C1 segment of cervical spinal cord (tissue), 14 donors: ENCODE results near the gene MELTF.

Experiments used
- DNase-seq, 14 donors: peaks; one replicate each; lab custom pipeline; 2025; lab: John Stamatoyannopoulos, UW

Gene MELTF

DNA sequence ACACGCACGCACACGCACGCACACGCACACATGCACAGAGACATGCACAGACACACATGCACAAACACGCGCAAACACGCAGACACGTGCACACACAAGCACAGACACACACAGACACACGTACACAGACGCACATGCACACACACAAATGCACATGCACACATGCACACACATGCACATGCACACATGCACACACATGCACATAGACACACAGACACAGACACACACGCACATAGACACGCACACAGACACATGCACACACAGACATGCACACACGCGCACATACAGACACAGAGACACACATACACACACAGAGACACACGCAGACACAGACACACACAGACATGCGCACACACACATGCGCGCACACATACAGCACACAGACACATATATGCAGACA lies 34.6 kb downstream of the MELTF start:
- DNase-seq: no peak

DNA sequence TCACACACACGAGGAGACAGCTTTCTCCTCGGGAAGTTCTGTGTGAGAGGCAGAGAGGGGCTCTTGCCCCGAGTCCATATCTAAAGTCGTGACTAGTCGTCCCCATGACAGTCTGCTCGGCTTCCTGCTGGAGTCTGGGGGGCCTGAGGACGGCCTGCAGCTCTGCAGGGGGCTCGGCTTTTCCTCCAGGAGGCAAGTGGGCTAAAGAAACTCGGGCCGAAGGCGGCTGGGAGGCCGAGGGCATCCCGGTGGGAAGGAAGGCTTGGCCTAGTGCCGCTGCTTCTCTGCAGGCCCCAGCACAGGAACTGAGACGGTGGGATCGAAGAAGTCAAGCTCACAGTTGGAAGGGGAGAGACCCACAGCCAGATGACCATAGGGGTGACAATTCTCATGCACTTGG lies 35.6 kb downstream of the MELTF start:
- DNase-seq: no peak

DNA sequence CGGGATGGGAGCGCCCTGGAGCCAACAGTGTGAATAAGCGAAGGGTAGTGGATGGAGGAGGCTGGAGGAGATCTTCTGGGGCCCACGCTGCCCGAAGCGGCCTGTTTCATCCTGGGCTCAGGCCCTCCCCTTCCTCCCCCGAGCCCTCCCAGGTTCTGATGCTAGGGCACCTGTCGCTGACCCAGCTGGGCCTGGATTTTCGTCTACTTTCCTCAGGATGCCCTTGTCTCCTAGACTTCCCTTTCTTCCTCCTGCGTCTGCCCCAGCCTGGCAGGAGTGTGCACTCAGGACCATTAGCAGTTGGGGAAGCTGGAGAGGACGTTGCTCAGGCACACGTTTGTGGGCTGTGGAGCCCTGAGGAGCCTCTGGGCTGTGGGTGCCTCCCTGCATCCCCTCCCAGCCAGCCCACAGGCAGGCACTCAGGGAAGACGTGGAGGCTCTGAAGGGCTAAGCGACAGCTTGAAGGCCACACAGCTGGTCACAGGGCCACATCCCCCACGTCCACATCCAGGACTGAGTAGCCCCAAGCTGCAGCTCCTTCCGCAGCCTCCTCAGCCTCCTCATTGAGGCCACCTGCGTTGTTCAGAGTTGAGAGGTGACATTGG lies 37.1 kb downstream of the MELTF start:
- no peak for DNase-seq

DNA sequence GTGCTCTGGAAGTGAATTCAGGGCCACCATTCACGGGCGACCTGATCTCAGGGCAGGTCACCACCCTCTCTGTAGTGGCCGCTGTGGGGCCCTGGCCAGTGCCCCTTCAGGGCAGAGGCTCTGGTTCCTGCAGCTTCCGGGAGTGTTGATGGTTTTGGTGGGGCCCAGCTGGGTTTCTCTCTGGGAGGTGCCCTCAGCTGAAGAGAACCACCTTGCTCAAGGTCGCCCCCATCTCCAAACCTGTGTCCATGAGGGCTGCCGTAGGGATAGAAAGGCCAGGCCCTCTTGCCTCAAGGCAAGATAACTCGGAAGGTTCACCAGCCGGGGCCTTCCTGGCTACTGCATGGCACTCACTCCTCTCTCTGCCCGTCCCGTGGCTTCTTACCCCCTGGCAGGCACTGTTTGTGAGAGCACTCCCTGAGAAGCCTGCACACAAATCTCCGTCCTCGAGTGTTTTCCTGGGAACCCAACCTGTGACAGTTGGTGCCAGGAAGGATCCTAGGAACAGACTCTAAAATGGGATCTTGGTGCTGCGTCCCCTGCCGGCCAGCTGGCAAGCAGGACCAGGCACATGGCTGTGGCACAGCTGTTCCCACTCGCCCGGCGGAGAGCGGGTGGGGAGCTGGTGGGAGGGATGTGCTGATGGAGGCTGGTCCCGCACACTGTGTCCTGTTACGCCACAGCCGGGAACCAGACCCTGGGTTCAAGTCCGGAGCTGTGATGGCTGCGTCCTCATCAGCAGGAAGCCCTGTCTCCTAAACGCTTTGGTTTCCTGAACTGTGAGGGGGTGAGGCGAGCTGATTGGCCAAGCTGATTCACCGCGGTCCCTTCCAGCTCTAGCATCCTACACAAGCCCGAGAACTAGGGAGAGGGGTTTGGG lies 37.8 kb downstream of the MELTF start:
- peak in 1 of 14 donors; percentile 39 for DNase-seq

DNA sequence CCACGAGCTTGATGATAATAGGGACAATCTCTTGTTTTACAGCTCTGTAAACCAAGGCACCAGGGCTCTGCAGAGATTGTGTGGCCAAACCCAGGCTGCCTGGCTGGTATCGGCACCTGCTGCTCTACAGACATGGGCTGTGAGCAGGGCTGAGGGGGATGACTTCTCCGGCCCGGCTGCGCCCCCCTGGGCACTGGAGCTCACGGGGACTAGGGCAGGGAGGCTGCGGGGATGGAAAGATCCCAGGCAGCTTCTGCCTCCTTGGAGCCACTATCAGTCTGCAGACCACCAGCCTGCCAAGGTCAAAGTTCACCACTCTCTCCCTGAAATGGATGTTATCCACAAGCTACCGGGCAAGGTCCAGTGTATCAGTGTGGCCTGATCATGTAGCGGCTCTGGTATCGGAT lies 39.0 kb downstream of the MELTF start:
- no peak for DNase-seq

DNA sequence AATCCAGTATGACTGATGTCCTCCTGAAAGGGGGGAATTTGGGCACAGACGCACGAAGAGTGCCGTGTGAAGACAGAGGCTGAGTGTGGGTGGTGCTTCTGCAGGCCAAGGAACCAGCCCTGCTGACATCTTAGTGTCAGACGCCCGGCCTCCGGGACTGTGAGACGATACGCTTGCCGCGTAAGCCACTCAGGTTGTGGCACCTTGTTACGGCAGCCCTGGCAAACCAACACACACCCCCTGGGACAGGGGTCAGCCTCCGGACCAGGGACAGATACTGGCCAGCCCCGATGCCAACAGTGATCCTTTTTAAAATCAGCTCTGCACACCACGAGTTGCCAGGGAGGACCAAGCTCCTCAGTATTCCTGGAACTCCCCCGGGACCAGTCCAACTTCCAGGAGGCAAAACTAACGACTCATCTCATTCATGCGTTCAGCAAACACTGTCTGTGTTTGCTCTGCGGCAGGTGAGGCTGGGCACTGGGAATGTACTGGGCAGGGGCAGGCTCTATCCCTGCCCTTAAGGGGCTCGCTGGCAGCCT lies 39.8 kb downstream of the MELTF start:
- no peak for DNase-seq

DNA sequence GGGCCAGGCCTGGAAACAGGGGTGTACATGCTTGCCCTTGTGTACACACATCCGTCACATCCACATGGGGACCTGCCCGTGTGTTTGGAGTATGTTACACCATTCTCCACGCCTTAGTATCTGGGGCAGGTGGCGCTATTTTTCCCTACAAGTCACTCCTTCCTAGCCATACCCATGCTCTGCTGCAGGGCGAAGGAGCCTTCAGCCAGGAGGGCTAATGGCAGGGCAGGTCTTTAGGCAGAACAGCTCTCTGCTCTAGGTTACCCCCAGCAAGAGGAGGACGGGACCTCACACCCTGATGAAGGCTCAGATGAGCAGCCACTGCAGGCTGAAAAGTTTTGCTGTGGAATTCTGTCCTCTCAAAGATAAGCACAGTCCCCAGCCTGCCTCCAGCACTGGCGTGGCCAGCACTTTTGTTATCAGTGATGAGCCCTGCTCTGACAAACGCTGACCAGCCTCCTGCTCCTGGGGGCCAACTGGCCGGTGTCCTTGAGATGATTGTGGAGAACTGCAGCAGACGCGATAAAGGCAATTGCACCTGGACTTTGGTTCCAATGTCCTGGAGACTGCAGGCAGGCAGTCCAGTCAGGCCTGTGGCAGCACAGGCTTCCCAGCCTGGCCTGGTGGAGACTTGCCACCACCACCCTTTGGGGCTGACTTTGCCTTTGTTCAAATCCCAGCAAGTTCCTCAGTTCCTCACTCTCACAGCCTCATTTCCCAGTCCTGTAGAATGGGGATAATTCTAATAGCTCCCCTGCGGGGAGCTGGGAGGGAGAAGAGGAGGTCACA lies 41.2 kb downstream of the MELTF start:
- no peak for DNase-seq

DNA sequence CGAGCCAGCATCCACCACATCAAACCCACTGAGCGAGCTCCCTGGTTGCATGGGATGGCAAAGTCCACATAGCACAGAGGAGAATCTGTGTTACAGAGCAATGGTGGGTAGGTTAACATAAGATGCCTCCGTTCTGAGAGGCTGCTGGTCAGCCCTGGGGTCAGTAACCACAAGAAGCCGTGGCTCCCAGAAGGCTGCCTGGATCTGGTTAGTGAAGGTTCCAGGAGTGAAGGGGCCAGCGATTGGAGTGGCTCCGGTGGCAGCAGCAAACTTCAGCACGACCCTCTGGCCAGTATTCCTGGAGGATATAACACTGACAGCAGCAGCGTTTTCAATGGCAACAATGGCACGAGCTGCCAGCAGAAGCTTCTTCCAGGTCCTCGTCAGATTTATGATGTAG lies 42.6 kb downstream of the MELTF start:
- DNase-seq: no peak

DNA sequence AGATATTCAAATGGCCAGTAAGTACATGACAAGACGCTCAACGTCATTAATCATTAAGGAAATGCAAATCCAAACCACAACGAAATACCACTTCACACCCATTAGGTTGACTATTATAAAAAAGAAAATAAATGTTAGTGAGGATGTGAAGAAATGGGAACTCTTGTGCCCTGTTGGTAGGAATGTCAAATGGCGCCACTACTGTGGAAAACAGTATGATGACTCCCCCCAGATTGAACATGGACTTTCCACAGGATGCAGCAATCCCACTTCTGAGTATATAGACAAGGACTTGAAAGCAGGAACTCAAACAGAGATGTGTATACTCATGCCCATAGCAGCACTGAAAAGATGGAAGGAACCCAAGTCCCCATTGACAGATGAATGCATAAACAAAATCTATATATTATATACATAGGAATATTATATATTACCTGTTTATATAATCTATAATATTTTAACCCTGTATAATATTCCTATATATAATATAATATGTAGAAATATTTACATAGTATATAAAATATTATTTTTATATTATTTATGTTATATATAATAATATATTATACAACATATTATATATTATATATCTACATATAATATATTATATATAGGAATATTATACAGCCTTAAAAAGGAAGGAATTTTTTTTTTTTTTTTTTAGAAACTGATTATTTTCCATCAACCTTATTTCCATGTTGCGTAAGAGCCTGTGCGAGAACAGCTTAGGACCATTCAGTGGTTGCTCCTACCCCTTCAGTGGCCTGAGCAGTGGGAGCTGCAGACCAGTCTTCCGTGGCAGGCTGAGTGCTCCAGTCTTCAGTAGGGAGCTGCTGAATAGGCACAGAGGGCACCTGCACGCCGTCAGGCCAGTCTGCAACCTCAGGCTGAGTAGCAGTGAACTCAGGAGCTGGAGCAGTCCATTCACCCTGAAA lies 43.4 kb downstream of the MELTF start:
- no peak for DNase-seq

DNA sequence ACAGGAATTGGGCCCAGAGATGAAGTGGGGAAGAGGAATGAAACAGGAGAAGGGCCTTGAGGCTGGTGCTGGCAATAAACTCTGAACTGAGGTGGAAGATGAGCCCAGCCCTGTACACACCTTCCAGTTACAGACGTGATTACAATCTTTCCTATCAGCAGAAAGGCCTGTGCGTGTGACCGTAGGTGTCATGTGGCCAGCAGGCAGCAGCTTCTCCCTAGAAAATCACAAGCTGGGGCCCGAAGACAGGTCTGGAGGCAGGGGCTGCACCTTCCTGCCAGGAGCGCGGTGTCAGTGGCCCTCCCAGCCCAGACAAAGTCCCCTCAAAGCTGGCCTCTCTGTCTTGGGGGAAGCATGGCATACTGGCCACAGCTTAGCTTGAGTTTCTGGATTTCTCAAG lies 44.3 kb downstream of the MELTF start:
- no peak for DNase-seq

DNA sequence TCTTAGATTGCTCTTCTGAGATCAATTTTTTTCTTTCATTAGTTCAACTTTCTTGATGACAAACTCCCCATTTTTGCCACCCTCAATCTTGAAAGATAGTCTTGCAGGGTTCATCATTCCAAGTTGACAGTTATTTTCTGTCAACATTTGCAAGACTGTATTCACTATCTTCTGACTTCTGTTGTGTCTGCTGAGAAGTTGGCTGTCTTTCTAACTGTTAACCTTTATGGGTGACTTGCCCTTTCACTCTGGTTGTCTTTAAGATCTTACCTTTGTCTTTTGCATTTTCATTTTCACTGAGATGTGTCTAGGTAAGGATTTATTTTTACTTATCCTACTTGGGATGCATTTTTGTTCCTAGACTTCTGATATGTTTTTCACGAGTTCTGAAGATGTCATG lies 46.4 kb downstream of the MELTF start:
- no peak for DNase-seq

DNA sequence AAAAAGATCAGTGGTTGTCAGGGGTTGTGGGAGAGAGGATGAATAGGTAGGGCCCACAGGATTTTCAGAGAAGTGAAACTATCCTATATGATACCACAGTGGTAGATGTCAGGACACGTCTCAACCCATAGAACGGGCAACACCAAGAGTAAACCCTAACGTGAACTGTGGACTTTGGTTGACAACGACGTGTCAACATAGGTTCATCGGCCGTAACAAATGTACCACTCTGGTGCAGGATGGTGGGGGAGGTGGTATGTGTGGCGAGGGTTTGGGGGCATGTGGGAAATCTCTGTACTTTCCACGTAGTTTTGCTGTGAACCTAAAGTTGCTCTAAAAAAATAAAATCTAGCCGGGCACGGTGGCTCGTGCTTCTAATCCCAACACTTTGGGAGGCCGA lies 48.0 kb downstream of the MELTF start:
- DNase-seq: no peak

DNA sequence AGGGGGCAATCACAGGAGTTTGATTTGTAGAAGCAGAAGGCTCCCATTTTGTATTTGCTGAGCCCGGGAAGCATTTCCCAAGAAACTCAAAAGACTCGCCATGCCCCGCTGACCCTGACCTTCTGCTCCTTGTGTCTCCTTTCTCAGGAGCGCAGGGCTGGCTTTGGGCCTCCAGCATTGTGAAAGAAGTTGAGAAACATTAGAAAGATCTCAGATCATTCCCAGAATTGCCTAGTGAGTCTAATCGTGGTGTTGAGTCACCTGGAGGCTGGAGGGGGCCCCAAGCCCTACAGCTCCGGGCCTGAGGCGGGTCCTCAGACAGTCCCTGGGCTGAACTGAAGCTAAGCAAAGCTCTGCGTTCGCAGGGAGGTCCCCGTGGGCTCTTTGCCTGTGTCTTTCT lies 50.1 kb downstream of the MELTF start:
- DNase-seq: peak in 1 of 14 donors; percentile 44

DNA sequence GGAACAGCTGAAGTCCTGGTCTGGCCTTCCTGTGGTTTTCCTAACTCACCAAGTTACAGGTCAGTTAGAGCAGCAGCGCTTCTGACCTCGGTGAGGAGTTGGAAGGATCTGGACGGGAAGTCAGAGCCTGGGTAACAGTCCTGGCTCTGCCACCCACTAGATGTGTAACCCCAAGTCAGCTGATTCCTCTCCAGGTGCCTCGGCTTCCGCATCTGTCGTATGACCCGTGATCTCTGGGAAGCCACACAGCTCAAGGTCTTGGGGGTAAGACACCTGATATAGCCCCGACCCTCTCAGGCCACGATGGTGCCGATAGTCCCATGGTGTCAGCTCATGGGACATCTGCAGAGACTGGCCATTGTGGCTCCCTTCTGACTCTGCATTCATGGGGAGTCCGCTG lies 52.7 kb downstream of the MELTF start:
- DNase-seq: no peak

DNA sequence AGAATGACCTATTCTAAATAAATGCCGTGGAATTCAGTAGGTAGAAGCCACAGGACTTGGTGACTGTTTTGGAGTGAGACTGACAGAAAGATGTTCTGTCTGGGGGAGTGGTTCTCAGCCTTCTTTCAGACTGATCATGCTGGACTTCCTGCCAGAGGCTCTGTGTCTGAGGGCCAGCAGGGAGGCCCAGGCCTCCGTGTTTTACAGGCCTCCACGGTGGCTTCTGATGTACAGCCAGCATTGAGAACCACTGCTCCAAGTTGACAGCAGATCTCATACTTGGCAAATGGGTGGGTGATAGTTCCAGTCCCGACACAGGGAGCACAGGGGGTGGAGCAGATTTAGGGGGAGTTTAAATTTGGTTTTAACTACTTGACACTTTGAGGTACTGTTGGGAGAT lies 54.3 kb downstream of the MELTF start:
- DNase-seq: no peak

DNA sequence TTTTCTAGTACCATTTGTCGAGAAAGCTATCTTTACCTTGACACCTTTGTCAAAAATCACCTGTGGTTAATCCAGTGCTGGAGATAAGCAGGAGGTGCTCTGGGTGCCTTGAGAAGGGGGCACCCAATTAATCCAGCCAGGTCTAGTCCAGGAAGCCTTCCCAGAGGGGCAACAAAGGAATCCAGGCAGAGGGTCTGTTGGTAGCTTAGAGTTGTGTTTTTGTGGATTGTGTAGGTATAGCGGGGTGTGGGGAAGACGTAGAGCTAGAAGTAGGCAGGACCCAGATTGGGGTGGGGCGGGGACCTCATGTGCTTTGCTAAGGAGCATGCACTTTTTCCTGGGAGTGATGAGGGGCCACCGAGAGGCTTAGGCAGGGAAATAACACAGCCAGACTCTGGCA lies 55.0 kb downstream of the MELTF start:
- no peak for DNase-seq

DNA sequence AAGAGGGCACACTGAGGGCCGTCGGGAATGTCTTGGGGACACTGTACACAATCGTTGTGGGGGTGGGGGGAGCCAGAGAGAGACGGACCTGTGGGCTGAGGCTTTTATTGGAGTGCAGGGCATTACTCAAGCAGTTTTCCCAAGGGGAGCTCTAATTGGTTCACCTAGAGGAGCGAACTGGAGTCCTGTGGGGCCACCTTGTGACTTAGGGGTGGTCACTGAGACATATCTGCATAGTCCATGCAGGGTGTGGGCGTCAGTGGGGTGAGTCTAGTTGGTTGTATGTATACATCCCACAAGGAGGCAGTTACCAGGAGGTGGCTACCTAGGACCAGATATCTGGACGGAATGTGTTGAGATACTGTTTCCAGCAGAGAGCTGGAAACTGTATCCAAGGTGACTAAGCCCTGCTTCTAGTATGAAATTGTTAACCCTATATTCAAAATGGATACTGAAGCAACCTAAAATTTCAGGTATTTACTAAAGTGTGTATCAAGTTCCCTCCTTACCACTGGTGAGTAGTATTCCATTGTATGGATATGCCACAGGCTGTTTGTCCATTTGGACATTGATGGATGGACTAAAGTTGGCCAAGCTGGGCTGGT lies 58.4 kb downstream of the MELTF start:
- no peak for DNase-seq

DNA sequence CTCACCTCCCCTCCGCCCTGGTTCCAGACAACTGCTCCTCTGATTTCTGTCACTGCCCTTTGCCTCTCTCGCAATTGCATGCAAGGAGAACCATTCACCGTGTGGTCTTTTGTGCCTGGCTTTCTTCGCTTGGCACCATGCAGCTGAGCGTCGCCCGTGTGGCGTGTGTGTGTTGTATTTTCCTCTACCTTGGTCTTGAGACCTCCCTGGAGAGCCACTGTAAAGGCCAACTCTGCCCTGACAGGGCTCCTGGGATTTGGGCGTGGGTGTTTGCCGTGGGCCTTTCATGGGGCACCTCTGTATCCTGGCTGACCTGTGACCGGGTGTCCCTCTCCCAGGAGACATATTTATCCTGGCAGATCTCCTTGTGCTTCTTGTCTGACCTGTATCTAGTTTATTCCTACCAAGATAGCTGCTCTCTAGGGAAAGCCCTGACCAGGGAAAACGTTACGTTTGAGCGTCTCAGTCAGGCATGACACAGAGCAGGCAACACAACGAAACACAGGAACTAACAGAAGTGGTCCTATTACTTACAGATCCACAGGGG lies 59.0 kb downstream of the MELTF start:
- DNase-seq: no peak

DNA sequence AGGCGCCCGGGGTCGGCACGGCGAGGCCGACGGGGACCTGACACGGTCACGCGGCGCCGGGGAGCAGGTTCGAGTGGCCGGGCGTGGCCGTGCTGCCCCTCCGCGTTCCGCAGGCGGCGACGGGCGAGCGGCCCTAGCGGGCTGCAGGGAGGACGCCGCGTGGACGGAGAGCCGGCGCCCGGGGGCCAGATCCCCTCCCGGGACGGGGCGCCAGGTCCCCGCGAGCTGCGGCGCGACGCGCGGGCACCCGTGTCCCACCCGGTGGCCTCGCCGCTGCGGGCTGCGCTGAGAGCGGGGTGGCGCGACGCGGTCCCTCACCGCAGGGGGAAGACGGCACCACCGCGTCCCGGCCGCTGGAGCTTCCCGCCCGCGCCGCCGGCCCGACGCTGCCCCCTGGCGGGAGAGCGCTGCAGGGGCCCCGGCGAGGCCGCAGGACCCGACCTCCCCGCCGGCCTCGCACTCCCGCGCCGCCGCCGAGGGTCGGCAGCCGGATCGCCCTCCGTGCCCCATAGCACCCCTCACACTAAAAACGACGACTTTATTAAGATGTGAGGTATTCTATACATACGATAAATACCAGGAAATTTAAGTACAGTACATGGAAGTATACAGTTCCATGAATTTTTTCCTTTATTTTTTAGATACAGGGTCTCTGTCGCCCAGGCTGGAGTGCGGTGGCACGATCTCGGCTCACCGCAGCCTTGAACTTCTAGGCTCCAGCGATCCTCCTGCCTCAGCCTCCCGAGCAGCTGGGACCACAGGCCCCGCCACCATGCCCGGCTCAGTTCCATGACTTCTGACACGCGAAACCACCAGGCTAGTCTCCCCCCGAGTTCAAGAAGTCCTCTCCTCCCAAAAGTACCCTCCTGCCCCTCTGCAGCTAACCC lies 59.7 kb downstream of the MELTF start:
- peak in 8 of 14 donors; percentile 16 to 60 (median 22) for DNase-seq
